ENCODE results near the gene TRIM52.
"Not testable (repeated sequence)": the region's sequence is repeated elsewhere in the genome, so short reads cannot be mapped to it uniquely, and the experiment has no call there.

Gene TRIM52

DNA sequence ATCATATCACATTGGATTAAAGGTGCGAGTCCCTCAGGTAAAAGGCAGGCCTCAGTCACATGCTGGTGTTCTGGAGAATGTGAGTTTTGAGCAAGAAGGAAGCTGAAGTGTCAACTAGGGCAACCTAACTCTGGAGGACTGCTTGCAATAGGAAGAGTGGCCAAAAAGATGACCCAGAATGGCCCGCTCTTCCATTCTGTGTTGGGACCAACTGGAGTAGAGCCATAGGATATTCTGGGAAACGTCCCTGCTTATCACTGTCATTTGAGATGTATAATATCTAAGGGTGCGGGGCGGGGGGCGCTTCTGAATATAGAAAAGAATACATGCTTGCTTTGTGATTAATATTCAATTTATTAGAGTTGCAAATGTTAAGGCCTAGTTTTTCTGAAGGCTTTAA is 48.9 kb downstream of the TRIM52 start:
- no peak for DNase-seq

DNA sequence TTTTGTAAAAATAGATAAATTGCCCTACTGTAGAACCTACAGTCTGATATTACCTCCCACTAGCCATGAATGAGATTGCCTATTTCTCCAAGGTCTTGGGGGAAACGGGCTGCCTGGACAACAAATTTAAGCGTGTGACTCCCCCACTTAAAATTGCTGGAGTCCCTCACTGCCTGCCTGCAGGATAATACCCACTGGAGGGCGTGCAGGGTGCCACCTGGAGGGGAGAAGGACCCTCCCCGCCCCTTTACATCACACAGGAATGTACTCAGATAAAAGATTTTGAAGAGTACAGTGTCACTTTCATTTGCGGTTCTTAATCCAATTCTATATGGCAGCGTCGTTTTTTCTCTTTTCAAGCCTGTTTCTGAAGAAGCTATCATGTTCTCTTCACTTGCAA is 49.7 kb downstream of the TRIM52 start:
- DNase-seq, result no peak

DNA sequence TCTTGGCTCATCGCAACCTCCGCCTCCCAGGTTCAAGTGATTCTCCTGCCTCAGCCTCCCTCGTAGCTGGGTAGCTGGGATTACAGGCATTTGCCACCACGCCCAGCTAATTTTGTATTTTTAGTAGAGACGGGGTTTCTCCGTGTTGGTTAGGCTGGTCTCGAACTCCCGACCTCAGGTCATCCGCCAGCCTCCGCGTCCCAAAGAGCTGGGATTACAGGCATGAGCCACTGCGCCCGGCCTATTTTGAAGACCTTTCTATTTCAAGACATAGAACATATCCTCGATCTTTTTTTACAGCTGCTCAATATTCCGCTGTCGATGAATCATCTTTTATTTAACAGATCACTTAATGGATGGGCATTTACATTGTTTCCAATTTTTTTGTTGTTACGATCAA is 50.2 kb downstream of the TRIM52 start:
- DNase-seq, result not testable (repeated sequence)

DNA sequence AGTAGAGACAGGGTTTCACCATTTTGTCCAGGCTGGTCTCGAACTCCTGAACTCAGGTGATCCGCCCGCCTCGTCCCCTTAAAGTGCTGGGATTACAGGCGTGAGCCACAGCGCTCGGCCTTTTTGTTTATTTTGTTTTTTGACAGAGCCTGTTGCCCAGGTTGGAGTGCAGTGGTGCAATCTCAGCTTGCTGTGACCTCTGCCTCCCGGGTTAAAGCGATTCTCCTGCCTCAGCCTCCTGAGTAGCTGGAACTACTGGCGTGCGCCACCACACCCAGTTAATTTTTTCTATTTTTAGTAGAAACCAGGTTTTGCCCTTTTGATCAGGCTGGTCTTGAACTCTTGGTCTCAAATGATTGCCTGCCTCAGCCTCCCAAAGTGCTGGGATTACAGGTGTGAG is 50.8 kb downstream of the TRIM52 start:
- DNase-seq, result not testable (repeated sequence)

DNA sequence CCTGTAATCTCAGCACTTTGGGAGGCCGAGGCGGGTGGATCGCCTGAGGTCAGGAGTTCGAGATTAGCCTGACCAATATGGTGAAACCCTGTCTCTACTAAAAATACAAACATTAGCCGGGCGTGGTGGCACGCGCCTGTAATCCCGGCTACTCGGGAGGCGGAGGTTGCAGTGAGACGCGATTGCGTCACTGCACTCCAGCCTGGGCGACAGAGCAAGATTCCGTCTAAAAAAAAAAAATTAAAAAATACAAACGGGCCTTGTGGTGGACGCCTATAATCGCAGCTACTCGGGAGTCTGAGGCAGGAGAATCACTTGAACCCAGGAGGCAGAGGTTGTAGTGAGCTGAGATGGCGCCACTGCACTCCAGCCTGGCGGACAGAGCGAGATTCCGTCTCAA is 51.9 kb downstream of the TRIM52 start:
- not testable (repeated sequence) for DNase-seq

DNA sequence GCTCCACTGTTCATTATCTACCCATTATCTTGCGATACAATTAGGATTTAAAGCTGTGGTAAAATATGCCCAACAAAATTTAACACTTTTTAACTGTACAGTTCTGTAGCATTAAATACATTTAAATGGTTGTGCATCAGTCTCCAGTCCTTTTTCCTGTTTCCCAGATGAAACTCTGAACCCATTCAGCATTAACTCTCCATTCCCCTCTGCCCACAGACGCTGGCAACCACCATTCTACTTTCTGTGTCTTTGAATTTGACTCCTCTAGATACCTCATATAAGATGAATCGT is 53.0 kb downstream of the TRIM52 start:
- DNase-seq, result no peak

DNA sequence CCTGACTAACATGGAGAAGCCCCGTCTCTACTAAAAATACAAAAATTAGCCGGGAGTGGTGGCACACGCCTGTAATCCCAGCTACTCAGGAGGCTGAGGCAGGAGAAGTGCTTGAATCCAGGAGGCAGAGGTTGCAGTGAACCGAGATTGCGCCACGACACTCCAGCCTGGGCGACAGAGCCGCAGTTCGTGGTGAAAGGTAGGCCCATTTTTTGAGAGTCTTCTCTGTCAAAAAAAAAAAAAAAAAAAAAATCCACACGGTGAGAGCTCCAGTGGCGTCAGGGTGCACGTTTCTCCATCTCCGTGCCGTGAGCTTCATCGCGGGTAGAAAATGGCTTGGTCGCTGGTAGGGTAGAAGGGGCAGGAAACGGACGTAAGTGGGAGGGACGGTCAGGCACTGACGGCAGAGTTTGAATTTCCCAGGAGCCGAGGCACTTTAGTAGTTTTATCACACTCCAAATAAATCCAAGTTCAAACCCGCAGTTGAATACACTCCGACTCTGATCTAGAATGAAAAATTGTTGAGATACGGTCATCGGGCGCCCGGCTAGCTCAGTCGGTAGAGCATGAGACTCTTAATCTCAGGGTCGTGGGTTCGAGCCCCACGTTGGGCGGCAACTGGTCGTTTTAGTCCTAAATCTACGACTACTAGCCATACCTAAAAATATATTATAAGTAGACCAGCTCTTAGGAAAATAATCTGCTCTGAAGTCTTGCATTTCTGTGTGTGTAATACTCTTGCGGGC is 53.6 kb downstream of the TRIM52 start:
- no peak for DNase-seq

DNA sequence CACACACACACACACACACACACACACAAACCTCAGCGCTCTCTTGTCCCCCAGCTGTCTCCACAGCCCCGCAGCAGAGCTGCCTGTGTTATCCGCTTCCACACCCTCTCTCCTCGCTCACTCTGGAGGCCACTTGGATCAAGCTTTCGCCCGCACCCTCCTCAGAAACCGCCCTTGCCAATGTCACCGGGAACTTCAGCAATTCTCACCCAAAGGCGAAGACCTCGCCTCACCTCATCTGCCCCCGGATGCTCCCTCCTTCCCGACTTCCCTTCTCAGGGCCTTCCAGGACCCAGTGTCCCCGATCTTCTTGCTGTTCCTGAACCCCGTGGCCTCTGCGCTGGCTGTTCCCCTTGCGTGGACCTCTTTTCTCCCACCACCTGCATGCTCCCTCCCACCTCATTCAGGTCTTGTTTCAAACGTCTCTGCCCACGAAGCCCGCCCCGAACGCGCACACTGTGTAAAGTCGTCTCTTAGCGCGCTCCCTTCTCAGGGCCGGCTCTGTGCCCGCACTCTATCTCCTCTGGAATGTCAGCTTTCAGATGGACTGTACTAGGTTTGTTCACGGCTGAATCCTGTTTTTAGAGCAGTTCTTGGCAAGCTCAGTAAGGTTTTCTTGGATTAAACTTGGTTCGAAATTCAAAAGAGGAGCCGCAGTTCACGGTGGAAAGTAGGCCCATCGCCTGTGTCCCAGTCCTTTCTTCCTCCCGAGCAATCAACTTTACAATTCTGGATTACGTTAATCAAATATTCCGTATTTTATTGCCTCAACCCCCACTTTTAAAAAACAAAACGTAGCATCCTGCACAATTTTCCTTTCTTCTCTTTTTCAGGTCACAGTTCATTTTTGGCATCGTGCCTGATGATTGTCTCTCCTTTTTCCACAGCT is 54.9 kb downstream of the TRIM52 start:
- DNase-seq, result no peak
